Measurements from ENCODE around the gene PLCD3.

The PLCD3 gene

GRCh38 chr17:45098869-45099616 is 33.3 kb downstream of the PLCD3 start:
- H3K4me3 ChIP-seq (ENCODE audit: low read depth, low read length) = no peak overlapping the region
- peak; percentile 92 for TF ChIP-seq CTCF (IDR thresholded peaks at IDR 0.05; ENCODE audit: borderline replicate concordance, insufficient read depth, low read depth, low read length)

- no peak for TF ChIP-seq CTCF (IDR thresholded peaks at IDR 0.05; ENCODE audit: borderline replicate concordance, insufficient read depth, low read depth, low read length)
- H3K4me3 ChIP-seq (ENCODE audit: low read depth, low read length) = no peak overlapping the region
Measured at GRCh38 chr17:45098081-45098868, 34.0 kb downstream of the PLCD3 start.

GRCh38 chr17:45096926-45097325 is 35.4 kb downstream of the PLCD3 start:
- no peak overlapping the region for H3K4me3 ChIP-seq (ENCODE audit: low read depth, low read length)
- no peak for TF ChIP-seq CTCF (IDR thresholded peaks at IDR 0.05; ENCODE audit: borderline replicate concordance, insufficient read depth, low read depth, low read length)

DNA sequence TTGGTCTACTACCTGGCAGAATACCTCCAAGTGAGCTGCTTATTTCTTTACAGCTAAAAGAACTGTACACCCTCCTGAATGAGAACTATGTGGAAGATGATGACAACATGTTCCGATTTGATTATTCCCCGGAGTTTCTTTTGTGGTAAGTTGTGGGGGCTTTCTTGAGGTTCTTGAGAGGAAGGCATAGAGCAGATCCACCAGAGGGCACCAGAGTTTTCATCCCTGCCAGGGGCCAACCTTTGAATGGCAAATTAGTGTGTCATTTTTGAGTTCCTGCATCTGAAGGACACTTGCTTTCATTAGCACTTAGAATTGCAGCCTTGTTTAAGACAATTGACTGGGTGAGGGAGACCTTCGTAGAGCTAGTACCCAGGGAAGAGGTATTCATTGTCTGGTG is 36.2 kb downstream of the PLCD3 start:
- TF ChIP-seq CTCF (IDR thresholded peaks at IDR 0.05; ENCODE audit: borderline replicate concordance, insufficient read depth, low read depth, low read length) = peak; percentile 42; the same call in 1 of the 2 replicates
- no peak overlapping the region for H3K4me3 ChIP-seq (ENCODE audit: low read depth, low read length)

DNA sequence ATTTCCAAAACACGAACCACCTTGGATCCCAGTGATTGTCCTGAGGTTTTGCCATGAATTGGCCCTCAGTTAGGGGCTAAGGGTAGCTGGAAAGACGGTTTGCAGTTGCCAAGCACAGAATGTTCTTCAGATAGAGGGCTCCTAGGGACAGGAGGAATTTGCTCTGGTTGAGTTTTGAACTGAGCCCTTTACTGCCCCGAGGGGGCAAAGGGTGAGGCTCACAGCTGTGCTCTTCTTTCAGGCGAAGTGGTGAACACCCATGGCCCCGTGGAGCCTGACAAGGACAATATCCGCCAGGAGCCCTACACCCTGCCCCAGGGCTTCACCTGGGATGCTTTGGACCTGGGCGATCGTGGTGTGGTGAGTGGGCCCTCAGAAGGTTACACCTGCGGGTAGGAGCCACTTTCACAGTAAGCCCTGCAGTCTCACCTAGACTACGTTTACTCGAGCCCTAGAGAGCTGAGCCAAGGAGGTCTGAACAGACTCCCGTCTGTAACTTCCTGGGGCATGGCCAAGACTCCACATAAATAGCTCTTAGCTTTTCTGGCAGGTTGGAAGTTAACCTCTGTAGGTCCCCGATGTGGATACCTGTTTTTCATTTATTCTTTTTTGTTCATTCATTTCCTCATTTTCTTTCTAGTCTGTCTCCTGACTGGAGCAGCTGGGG is 38.7 kb downstream of the PLCD3 start:
- no peak for TF ChIP-seq CTCF (IDR thresholded peaks at IDR 0.05; ENCODE audit: borderline replicate concordance, insufficient read depth, low read depth, low read length)
- H3K4me3 ChIP-seq (ENCODE audit: low read depth, low read length) = no peak overlapping the region

DNA sequence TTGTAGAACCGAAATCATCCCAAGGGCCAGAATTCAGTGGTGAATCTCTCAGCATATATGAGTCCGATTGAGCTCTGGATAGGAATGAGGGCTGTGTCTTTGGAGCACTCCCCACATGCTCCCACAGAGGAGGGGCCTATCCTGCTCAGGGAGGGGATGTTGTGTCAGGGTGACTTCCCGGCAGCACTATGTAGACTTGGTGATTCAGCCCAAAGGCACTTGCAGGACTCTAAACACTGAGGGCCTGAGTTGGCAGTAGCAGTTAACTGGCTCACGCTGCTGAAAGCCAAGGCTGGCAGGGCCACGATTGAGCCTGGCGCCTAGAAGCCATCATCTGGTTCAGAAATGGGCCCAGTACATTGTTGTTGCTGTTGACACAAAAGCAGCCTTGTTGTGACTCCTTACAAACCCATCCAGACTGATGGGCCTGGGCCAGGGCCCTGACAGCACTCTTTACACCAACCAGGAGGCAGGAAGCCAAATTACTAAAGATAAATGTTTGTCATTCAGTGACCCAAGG is 39.3 kb downstream of the PLCD3 start:
- no peak overlapping the region for H3K4me3 ChIP-seq (ENCODE audit: low read depth, low read length)
- no peak for TF ChIP-seq CTCF (IDR thresholded peaks at IDR 0.05; ENCODE audit: borderline replicate concordance, insufficient read depth, low read depth, low read length)

Measured in GM12875 (cell line).